WTC11 (cell line): Measurements from ENCODE around the gene CMTM1. TPM values are rescaled to one million over a fixed set of nuclear protein-coding genes. Genes with fewer than 3 reads are reported as not detected.

Experiments used
- ATAC-seq: fragments of 200-7000 bp; cut with Tn5 transposase; 2 replicates; pipeline ENCODE4 v1.10.0; 2021; ENCODE audit warnings: mild to moderate bottlenecking, moderate library complexity
- CTCF ChIA-PET: fragments of 300-600 bp; sonication (Branson Sonifier 250); formaldehyde crosslinking; loops from one replicate; lab custom pipeline; 2021; ENCODE audit warnings: antibody characterized with exemption; lab: Charles Lee
- POLR2A ChIA-PET: fragments of 350-600 bp; sonication (Branson Sonifier 250); formaldehyde crosslinking; loops from one replicate; lab custom pipeline; 2021; ENCODE audit warnings: antibody characterized with exemption; lab: Charles Lee
- DNase-seq: peaks from one replicate; pipeline ENCODE4 v3.0.0; 2021; ENCODE audit warnings: low spot score
- H3K27ac Mint-ChIP-seq: 2 replicates; pipeline ENCODE4 v1.8.0; 2021; ENCODE audit warnings: mixed read lengths
- H3K27me3 Mint-ChIP-seq: 2 replicates; pipeline ENCODE4 v1.8.0; 2021; ENCODE audit warnings: low read depth, mild to moderate bottlenecking, moderate library complexity, mixed read lengths
- H3K36me3 Mint-ChIP-seq: 2 replicates; pipeline ENCODE4 v1.8.0; 2021; ENCODE audit warnings: mixed read lengths
- H3K4me1 Mint-ChIP-seq: 2 replicates; pipeline ENCODE4 v1.8.0; 2022; ENCODE audit warnings: mixed read lengths
- H3K4me3 Mint-ChIP-seq: 2 replicates; pipeline ENCODE4 v1.8.0; 2021; ENCODE audit warnings: mild to moderate bottlenecking, moderate library complexity, mixed read lengths
- H3K9me3 Mint-ChIP-seq: 2 replicates; pipeline ENCODE4 v1.8.0; 2021; ENCODE audit warnings: mixed read lengths
- ESRRA ChIP-seq: sonication (generic); formaldehyde crosslinking; IDR thresholded peaks from 2 replicates; pipeline ENCODE4 v1.8.1; 2022; ENCODE audit warnings: mild to moderate bottlenecking, missing genetic modification reagents, borderline replicate concordance
- FOXP1 ChIP-seq: sonication (generic); formaldehyde crosslinking; IDR thresholded peaks from 2 replicates; pipeline ENCODE4 v1.8.0; 2022; ENCODE audit warnings: missing genetic modification reagents, mild to moderate bottlenecking, moderate library complexity, borderline replicate concordance
- MXD4 ChIP-seq: fragments of 250-450 bp; sonication (Bioruptor Pico); IDR thresholded peaks from 2 replicates; pipeline ENCODE4 v1.8.0; 2021; ENCODE audit warnings: mild to moderate bottlenecking, moderate library complexity, borderline replicate concordance
- NR3C1 ChIP-seq: sonication (generic); formaldehyde crosslinking; conservative IDR thresholded peaks from 2 replicates; pipeline ENCODE4 v1.8.1; 2023; ENCODE audit warnings: low read depth, mild to moderate bottlenecking, missing genetic modification reagents
- OVOL2 ChIP-seq: fragments of 250-450 bp; sonication (Bioruptor Pico); IDR thresholded peaks from 2 replicates; pipeline ENCODE4 v1.9.0; 2021; ENCODE audit warnings: mild to moderate bottlenecking, borderline replicate concordance
- PRRX2 ChIP-seq: fragments of 250-450 bp; sonication (Bioruptor Pico); IDR thresholded peaks from 2 replicates; pipeline ENCODE4 v1.8.0; 2021; ENCODE audit warnings: mild to moderate bottlenecking
- SP1 ChIP-seq: sonication (generic); formaldehyde crosslinking; conservative IDR thresholded peaks from 2 replicates; pipeline ENCODE4 v1.8.1; 2022; ENCODE audit warnings: missing genetic modification reagents
- TCF7 ChIP-seq: sonication (generic); formaldehyde crosslinking; IDR thresholded peaks from 2 replicates; pipeline ENCODE4 v1.8.0; 2022; ENCODE audit warnings: mild to moderate bottlenecking, low read depth, missing genetic modification reagents, moderate library complexity
- TEAD1 ChIP-seq: sonication (generic); formaldehyde crosslinking; IDR thresholded peaks from 2 replicates; pipeline ENCODE4 v1.8.0; 2022; ENCODE audit warnings: mild to moderate bottlenecking, missing genetic modification reagents
- ZNF416 ChIP-seq: fragments of 250-450 bp; sonication (Bioruptor Pico); IDR thresholded peaks from 2 replicates; pipeline ENCODE4 v1.9.0; 2021; ENCODE audit warnings: mild to moderate bottlenecking, inconsistent platforms
- total RNA-seq: library from RNA; stranded (reverse); gene quantifications from 3 replicates; pipeline ENCODE4 v1.2.3, GENCODE V29; 2021
- TF ChIP-seq, protein P1 (sequence below): sonication (generic); formaldehyde crosslinking; IDR thresholded peaks from 2 replicates; pipeline ENCODE4 v1.8.1; 2022; ENCODE audit warnings: missing genetic modification reagents, borderline replicate concordance
- TF ChIP-seq, protein P2 (sequence below): sonication (generic); formaldehyde crosslinking; IDR thresholded peaks from 2 replicates; pipeline ENCODE4 v1.8.1; 2022; ENCODE audit warnings: mild to moderate bottlenecking, moderate library complexity, missing genetic modification reagents
- TF ChIP-seq, protein P3 (sequence below): sonication (generic); formaldehyde crosslinking; IDR thresholded peaks from 2 replicates; pipeline ENCODE4 v1.8.0; 2023; ENCODE audit warnings: missing genetic modification reagents
- TF ChIP-seq, protein P4 (sequence below): sonication (generic); formaldehyde crosslinking; IDR thresholded peaks from 2 replicates; pipeline ENCODE4 v1.8.1; 2023; ENCODE audit warnings: mild to moderate bottlenecking, moderate library complexity, missing genetic modification reagents
- TF ChIP-seq, protein P5 (sequence below): sonication (generic); formaldehyde crosslinking; IDR thresholded peaks from 2 replicates; pipeline ENCODE4 v1.8.1; 2023; ENCODE audit warnings: mild to moderate bottlenecking, missing genetic modification reagents
- TF ChIP-seq, protein P6 (sequence below): sonication (generic); formaldehyde crosslinking; IDR thresholded peaks from 2 replicates; pipeline ENCODE4 v1.8.1; 2022; ENCODE audit warnings: mild to moderate bottlenecking, missing genetic modification reagents, moderate library complexity, borderline replicate concordance
- TF ChIP-seq, protein P7 (sequence below): sonication (generic); formaldehyde crosslinking; IDR thresholded peaks from 2 replicates; pipeline ENCODE4 v1.8.0; 2023; ENCODE audit warnings: missing genetic modification reagents, mild to moderate bottlenecking, borderline replicate concordance

The CMTM1 gene
- total RNA-seq, 1 experiment from 2014 or later = 1.6 TPM

DNA sequence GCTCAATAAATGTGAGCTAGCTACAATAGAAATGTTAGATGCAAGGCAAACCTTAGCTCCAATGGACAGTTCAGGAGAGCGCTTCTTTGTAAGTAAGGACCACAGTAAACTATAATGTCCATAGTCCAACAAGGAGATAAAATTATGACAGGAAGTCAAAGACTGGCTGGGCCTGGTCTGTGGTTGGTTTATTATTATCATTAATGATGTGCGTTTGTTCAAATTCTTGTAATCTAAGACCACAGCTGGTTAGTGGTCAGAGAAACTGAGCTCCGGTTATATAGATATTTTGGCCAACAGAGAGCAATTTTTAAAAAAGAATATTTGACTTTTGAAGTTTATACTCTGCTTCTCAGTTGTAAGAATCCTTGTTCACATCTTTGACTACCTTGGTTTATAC lies 8.3 kb downstream of the CMTM1 start:
- no peaks in the 10 kb centered on the region for H3K9me3 Mint-ChIP-seq
- ATAC-seq (no peak), DNase-seq (no peak)
- ChIA-PET CTCF (interaction anchor here (1.0 to 2.2 kb wide), 4 partner anchors 15 to 232 kb away, joined by 3 to 11 read pairs (median 4); no protein-coding TSS in a partner anchor), POLR2A (no interaction called here)
- H3K36me3 Mint-ChIP-seq = no peaks in the 10 kb centered on the region
- no peak overlapping the region for H3K4me3 Mint-ChIP-seq
- peaks cover 9% of the 10 kb centered on the region for H3K4me1 Mint-ChIP-seq
- H3K27ac Mint-ChIP-seq = no peak overlapping the region
- TF ChIP-seq TCF7 (CRISPR knock-in tag) (no peak), TEAD1 (CRISPR knock-in tag) (no peak), SP1 (CRISPR knock-in tag) (no peak), ZNF416 (CRISPR knock-in tag) (no peak), FOXP1 (CRISPR knock-in tag) (no peak), NR3C1 (CRISPR knock-in tag) (no peak)
- TF ChIP-seq, protein P1, sequence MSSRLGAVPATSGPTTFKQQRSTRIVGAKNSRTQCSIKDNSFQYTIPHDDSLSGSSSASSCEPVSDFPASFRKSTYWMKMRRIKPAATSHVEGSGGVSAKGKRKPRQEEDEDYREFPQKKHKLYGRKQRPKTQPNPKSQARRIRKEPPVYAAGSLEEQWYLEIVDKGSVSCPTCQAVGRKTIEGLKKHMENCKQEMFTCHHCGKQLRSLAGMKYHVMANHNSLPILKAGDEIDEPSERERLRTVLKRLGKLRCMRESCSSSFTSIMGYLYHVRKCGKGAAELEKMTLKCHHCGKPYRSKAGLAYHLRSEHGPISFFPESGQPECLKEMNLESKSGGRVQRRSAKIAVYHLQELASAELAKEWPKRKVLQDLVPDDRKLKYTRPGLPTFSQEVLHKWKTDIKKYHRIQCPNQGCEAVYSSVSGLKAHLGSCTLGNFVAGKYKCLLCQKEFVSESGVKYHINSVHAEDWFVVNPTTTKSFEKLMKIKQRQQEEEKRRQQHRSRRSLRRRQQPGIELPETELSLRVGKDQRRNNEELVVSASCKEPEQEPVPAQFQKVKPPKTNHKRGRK (CRISPR knock-in tag) = no peak
- TF ChIP-seq, protein P2, sequence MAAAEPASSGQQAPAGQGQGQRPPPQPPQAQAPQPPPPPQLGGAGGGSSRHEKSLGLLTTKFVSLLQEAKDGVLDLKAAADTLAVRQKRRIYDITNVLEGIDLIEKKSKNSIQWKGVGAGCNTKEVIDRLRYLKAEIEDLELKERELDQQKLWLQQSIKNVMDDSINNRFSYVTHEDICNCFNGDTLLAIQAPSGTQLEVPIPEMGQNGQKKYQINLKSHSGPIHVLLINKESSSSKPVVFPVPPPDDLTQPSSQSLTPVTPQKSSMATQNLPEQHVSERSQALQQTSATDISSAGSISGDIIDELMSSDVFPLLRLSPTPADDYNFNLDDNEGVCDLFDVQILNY = no peak
- TF ChIP-seq, all 79 proteins: peak for 0
- peaks cover 31% of the 10 kb centered on the region for H3K27me3 Mint-ChIP-seq

DNA sequence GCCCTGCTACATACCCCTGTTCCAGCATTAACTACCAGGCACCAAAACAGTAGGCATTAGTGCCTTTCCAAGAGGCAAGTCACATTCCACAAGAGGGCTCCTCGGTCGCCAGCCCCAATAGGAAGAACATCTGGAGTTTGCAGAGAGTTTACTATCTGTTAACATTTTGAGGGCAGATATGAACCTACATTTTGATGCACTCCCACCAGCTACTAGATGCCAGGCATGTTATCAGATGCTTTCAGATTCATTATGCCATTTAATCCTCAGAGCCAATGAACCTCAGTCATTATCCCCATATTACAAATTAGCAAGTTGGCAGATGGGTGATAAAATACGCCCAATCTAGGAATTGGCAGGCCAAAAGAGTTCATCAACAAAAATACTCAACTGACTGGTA lies 8.8 kb downstream of the CMTM1 start:
- ChIA-PET POLR2A (no interaction called here), CTCF (interaction anchor here (1.0 to 2.2 kb wide), 4 partner anchors 14 to 232 kb away, joined by 3 to 11 read pairs (median 4); no protein-coding TSS in a partner anchor)
- H3K36me3 Mint-ChIP-seq = no peaks in the 10 kb centered on the region
- no peak overlapping the region for H3K4me3 Mint-ChIP-seq
- no peak for DNase-seq
- H3K4me1 Mint-ChIP-seq = peaks cover 13% of the 10 kb centered on the region
- no peak for ATAC-seq
- H3K27me3 Mint-ChIP-seq = peaks cover 37% of the 10 kb centered on the region
- H3K9me3 Mint-ChIP-seq = no peaks in the 10 kb centered on the region
- no peak for TF ChIP-seq ESRRA (CRISPR knock-in tag)
- TF ChIP-seq PRRX2 (CRISPR knock-in tag) = no peak
- TF ChIP-seq, protein P3, sequence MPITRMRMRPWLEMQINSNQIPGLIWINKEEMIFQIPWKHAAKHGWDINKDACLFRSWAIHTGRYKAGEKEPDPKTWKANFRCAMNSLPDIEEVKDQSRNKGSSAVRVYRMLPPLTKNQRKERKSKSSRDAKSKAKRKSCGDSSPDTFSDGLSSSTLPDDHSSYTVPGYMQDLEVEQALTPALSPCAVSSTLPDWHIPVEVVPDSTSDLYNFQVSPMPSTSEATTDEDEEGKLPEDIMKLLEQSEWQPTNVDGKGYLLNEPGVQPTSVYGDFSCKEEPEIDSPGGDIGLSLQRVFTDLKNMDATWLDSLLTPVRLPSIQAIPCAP (CRISPR knock-in tag) = no peak
- TF ChIP-seq, protein P4, sequence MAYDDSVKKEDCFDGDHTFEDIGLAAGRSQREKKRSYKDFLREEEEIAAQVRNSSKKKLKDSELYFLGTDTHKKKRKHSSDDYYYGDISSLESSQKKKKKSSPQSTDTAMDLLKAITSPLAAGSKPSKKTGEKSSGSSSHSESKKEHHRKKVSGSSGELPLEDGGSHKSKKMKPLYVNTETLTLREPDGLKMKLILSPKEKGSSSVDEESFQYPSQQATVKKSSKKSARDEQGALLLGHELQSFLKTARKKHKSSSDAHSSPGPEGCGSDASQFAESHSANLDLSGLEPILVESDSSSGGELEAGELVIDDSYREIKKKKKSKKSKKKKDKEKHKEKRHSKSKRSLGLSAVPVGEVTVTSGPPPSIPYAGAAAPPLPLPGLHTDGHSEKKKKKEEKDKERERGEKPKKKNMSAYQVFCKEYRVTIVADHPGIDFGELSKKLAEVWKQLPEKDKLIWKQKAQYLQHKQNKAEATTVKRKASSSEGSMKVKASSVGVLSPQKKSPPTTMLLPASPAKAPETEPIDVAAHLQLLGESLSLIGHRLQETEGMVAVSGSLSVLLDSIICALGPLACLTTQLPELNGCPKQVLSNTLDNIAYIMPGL = no peak
- no peak for TF ChIP-seq MXD4
- TF ChIP-seq, protein P5, sequence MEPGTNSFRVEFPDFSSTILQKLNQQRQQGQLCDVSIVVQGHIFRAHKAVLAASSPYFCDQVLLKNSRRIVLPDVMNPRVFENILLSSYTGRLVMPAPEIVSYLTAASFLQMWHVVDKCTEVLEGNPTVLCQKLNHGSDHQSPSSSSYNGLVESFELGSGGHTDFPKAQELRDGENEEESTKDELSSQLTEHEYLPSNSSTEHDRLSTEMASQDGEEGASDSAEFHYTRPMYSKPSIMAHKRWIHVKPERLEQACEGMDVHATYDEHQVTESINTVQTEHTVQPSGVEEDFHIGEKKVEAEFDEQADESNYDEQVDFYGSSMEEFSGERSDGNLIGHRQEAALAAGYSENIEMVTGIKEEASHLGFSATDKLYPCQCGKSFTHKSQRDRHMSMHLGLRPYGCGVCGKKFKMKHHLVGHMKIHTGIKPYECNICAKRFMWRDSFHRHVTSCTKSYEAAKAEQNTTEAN (CRISPR knock-in tag) = no peak
- TF ChIP-seq, all 79 proteins: peak for 0
- H3K27ac Mint-ChIP-seq = no peak overlapping the region

DNA sequence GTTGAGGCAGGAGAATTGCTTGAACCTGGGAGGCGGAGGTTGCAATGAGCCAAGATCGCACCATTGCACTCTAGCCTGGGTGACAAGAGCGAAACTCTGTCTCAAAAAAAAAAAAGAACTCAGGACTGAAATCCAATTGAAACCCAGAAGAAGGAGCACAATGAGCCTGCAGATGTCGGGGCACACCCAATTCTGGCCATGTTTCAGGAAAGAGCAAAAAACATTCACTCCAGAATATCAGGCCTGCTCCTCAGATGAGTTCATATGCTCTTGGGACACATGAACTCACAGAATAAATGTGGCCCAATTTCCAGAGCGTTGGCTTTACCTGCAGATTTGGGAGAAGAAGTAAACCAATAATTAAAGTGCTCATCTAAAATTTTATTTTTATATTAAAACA lies 10.1 kb downstream of the CMTM1 start:
- ATAC-seq = no peak
- DNase-seq = no peak
- H3K9me3 Mint-ChIP-seq = no peaks in the 10 kb centered on the region
- TF ChIP-seq OVOL2 (CRISPR knock-in tag) (no peak), ZNF416 (CRISPR knock-in tag) (no peak), TCF7 (CRISPR knock-in tag) (no peak)
- TF ChIP-seq, protein P6, sequence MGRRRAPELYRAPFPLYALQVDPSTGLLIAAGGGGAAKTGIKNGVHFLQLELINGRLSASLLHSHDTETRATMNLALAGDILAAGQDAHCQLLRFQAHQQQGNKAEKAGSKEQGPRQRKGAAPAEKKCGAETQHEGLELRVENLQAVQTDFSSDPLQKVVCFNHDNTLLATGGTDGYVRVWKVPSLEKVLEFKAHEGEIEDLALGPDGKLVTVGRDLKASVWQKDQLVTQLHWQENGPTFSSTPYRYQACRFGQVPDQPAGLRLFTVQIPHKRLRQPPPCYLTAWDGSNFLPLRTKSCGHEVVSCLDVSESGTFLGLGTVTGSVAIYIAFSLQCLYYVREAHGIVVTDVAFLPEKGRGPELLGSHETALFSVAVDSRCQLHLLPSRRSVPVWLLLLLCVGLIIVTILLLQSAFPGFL = no peak
- TF ChIP-seq, protein P7, sequence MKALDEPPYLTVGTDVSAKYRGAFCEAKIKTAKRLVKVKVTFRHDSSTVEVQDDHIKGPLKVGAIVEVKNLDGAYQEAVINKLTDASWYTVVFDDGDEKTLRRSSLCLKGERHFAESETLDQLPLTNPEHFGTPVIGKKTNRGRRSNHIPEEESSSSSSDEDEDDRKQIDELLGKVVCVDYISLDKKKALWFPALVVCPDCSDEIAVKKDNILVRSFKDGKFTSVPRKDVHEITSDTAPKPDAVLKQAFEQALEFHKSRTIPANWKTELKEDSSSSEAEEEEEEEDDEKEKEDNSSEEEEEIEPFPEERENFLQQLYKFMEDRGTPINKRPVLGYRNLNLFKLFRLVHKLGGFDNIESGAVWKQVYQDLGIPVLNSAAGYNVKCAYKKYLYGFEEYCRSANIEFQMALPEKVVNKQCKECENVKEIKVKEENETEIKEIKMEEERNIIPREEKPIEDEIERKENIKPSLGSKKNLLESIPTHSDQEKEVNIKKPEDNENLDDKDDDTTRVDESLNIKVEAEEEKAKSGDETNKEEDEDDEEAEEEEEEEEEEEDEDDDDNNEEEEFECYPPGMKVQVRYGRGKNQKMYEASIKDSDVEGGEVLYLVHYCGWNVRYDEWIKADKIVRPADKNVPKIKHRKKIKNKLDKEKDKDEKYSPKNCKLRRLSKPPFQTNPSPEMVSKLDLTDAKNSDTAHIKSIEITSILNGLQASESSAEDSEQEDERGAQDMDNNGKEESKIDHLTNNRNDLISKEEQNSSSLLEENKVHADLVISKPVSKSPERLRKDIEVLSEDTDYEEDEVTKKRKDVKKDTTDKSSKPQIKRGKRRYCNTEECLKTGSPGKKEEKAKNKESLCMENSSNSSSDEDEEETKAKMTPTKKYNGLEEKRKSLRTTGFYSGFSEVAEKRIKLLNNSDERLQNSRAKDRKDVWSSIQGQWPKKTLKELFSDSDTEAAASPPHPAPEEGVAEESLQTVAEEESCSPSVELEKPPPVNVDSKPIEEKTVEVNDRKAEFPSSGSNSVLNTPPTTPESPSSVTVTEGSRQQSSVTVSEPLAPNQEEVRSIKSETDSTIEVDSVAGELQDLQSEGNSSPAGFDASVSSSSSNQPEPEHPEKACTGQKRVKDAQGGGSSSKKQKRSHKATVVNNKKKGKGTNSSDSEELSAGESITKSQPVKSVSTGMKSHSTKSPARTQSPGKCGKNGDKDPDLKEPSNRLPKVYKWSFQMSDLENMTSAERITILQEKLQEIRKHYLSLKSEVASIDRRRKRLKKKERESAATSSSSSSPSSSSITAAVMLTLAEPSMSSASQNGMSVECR (CRISPR knock-in tag) = no peak
- ChIA-PET CTCF (interaction anchor here (1.2 kb wide), 1 partner anchor 32 kb away, joined by 3 read pairs; no protein-coding TSS in a partner anchor), POLR2A (interaction anchor here (0.7 kb wide), 1 partner anchor 169 kb away, joined by 5 read pairs; no protein-coding TSS in a partner anchor)
- H3K27me3 Mint-ChIP-seq = peaks cover 49% of the 10 kb centered on the region
- H3K4me1 Mint-ChIP-seq = peaks cover 26% of the 10 kb centered on the region
- no peaks in the 10 kb centered on the region for H3K36me3 Mint-ChIP-seq
- no peak overlapping the region for H3K4me3 Mint-ChIP-seq
- H3K27ac Mint-ChIP-seq = no peak overlapping the region
